ENCODE data around the gene P2RY6. TPM values are rescaled to one million over a fixed set of nuclear protein-coding genes. Genes with fewer than 3 reads are reported as not detected.

P2RY6 gene
- total and polyA plus RNA-seq, 2 of the 4 experiments (the other 2 are of a cell fraction): 0.44 TPM; not detected in 1

GRCh38 chr11:73274722-73275380, 2.7 kb downstream of the P2RY6 start:
- no peak overlapping the region for H2BK5ac ChIP-seq (ENCODE audit: low read depth, low read length, poor library complexity, severe bottlenecking)
- H2BK20ac ChIP-seq (ENCODE audit: low read depth, low read length): no peak overlapping the region
- in situ Hi-C loops (cut with MboI; ENCODE audit: low sequenced_read_pairs) (no loop called here), dilution Hi-C loops (cut with HindIII; ENCODE audit: low sequenced_read_pairs, unreplicated experiment) (no loop called here), intact Hi-C loops (cut with micrococcal nuclease) (no loop called here)
- H3K4ac ChIP-seq (ENCODE audit: low read depth, low read length): no peak overlapping the region
- no peak overlapping the region for H4K91ac ChIP-seq (ENCODE audit: insufficient read depth, low read depth, low read length)
- no peak overlapping the region for H3K27ac ChIP-seq (ENCODE audit: insufficient read depth, low read length)
- ChIA-PET POLR2A (ENCODE audit: unreplicated experiment) (no interaction called here), CTCF (interaction anchor here (0.9 to 1.4 kb wide), 2 partner anchors 15 to 20 kb away, joined by 3 read pairs; no protein-coding TSS in a partner anchor)
- H3K56ac ChIP-seq (ENCODE audit: extremely low read depth, insufficient read depth, low read length): no peak overlapping the region
- no peak overlapping the region for H4K5ac ChIP-seq (ENCODE audit: low read depth, low read length)
- H3K23ac ChIP-seq (ENCODE audit: low read depth, low read length): no peak overlapping the region; the same call in 1 of the 2 replicates
- H3K9me3 ChIP-seq (ENCODE audit: control insufficient read depth, insufficient read depth, low read length): no peaks in the 10 kb centered on the region
- no peak overlapping the region for H4K8ac ChIP-seq (ENCODE audit: low read depth in 2 of 2, low read length in 2 of 2)
- H3K9me1 ChIP-seq (ENCODE audit: insufficient read depth, low read length): no peaks in the 10 kb centered on the region
- no peak overlapping the region for H3K14ac ChIP-seq (replicated peaks; ENCODE audit: low read depth, low read length)
- TF ChIP-seq, protein P1, sequence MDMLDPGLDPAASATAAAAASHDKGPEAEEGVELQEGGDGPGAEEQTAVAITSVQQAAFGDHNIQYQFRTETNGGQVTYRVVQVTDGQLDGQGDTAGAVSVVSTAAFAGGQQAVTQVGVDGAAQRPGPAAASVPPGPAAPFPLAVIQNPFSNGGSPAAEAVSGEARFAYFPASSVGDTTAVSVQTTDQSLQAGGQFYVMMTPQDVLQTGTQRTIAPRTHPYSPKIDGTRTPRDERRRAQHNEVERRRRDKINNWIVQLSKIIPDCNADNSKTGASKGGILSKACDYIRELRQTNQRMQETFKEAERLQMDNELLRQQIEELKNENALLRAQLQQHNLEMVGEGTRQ (IDR thresholded peaks at IDR 0.05; ENCODE audit: low read depth, low read length): no peak
- TF ChIP-seq CHD1 (IDR thresholded peaks at IDR 0.05; ENCODE audit: low read depth, low read length) (no peak), POLR2A (IDR thresholded peaks at IDR 0.05; ENCODE audit: low read depth, low read length) (no peak), CEBPB (IDR thresholded peaks at IDR 0.05; ENCODE audit: low read depth, low read length) (no peak), RAD21 (IDR thresholded peaks at IDR 0.05; ENCODE audit: low read length) (no peak), MXI1 (IDR thresholded peaks at IDR 0.05; ENCODE audit: borderline replicate concordance, low read depth, low read length) (no peak), NFE2L2 (IDR thresholded peaks at IDR 0.05; ENCODE audit: low read depth, low read length) (no peak), RCOR1 (IDR thresholded peaks at IDR 0.05; ENCODE audit: insufficient replicate concordance, low read length) (no peak), MAFK (IDR thresholded peaks at IDR 0.05; ENCODE audit: low read depth, low read length) (no peak), BHLHE40 (IDR thresholded peaks at IDR 0.05; ENCODE audit: low read depth, low read length) (no peak), RFX5 (IDR thresholded peaks at IDR 0.05; ENCODE audit: low read depth, low read length) (no peak), FOS (IDR thresholded peaks at IDR 0.05; ENCODE audit: low read depth, low read length) (no peak), MAZ (IDR thresholded peaks at IDR 0.05; ENCODE audit: borderline replicate concordance, low read depth, low read length) (no peak), SMC3 (IDR thresholded peaks at IDR 0.05; ENCODE audit: low read depth, low read length) (no peak)
- TF ChIP-seq, protein P2, sequence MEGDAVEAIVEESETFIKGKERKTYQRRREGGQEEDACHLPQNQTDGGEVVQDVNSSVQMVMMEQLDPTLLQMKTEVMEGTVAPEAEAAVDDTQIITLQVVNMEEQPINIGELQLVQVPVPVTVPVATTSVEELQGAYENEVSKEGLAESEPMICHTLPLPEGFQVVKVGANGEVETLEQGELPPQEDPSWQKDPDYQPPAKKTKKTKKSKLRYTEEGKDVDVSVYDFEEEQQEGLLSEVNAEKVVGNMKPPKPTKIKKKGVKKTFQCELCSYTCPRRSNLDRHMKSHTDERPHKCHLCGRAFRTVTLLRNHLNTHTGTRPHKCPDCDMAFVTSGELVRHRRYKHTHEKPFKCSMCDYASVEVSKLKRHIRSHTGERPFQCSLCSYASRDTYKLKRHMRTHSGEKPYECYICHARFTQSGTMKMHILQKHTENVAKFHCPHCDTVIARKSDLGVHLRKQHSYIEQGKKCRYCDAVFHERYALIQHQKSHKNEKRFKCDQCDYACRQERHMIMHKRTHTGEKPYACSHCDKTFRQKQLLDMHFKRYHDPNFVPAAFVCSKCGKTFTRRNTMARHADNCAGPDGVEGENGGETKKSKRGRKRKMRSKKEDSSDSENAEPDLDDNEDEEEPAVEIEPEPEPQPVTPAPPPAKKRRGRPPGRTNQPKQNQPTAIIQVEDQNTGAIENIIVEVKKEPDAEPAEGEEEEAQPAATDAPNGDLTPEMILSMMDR (conservative IDR thresholded peaks at IDR 0.05; ENCODE audit: low read depth, low read length): no peak
- TF ChIP-seq, protein P3, sequence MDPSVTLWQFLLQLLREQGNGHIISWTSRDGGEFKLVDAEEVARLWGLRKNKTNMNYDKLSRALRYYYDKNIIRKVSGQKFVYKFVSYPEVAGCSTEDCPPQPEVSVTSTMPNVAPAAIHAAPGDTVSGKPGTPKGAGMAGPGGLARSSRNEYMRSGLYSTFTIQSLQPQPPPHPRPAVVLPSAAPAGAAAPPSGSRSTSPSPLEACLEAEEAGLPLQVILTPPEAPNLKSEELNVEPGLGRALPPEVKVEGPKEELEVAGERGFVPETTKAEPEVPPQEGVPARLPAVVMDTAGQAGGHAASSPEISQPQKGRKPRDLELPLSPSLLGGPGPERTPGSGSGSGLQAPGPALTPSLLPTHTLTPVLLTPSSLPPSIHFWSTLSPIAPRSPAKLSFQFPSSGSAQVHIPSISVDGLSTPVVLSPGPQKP (IDR thresholded peaks at IDR 0.05; ENCODE audit: borderline replicate concordance, low read depth, low read length): no peak
- no peaks in the 10 kb centered on the region for H3K36me3 ChIP-seq (ENCODE audit: control insufficient read depth, insufficient read depth, low read length)
- H3K4me1 ChIP-seq (ENCODE audit: control insufficient read depth, insufficient read depth, low read length): no peaks in the 10 kb centered on the region
- no peak overlapping the region for H2BK120ac ChIP-seq (ENCODE audit: low read depth, low read length)
- no peak overlapping the region for H3K9ac ChIP-seq (ENCODE audit: low read depth, low read length)
- no peak overlapping the region for H2AK5ac ChIP-seq (ENCODE audit: low read depth, low read length)
- H3K4me3 ChIP-seq (ENCODE audit: insufficient read depth, low read depth, low read length): no peak overlapping the region
- no peaks in the 10 kb centered on the region for H4K20me1 ChIP-seq (ENCODE audit: insufficient read depth, low read length)
- H3K79me1 ChIP-seq (ENCODE audit: low read depth in 1 of 2, low read length in 2 of 2): no peaks in the 10 kb centered on the region
- no peak overlapping the region for H2BK15ac ChIP-seq (ENCODE audit: low read depth, low read length)
- H3K4me2 ChIP-seq (ENCODE audit: low read depth, low read length): no peak overlapping the region
- no peak overlapping the region for H2AK9ac ChIP-seq (replicated peaks; ENCODE audit: low read depth, low read length, poor library complexity)
- no peak overlapping the region for H2AFZ ChIP-seq (replicated peaks; ENCODE audit: low read length, poor library complexity)
- WGBS, 2 experiments (ENCODE audit: extremely low coverage in 2 of 2, insufficient read length in 1 of 2): 83% methylated on average over 6 of the region's 11 CpGs; no CpG with 5 or more reads in 1 of the 2 experiments
- no TSS peak for BruUV-seq (replicated peaks)
- ATAC-seq (ENCODE audit: low read depth) (no peak), DNase-seq (no peak)
- peaks cover 26% of the 10 kb centered on the region for H3K27me3 ChIP-seq (ENCODE audit: control insufficient read depth, insufficient read depth, low read length)
- no peak overlapping the region for H3K18ac ChIP-seq (ENCODE audit: low read depth, low read length)

Data from IMR-90 (cell line).